PC-3 (cell line): Measurements from ENCODE around the gene KMT2A. TPM values are rescaled to one million over a fixed set of nuclear protein-coding genes. Genes with fewer than 3 reads are reported as not detected.

Experiments used
- ATAC-seq: fragments of 200-7000 bp; cut with Tn5 transposase; 2 replicates; pipeline ENCODE4 v1.9.1; 2020; ENCODE audit warnings: mild to moderate bottlenecking, moderate library complexity
- BruUV-seq: library from RNA; stranded (reverse); fragments of 400-500 nt; replicated peaks from 2 replicates; lab custom pipeline; 2021; lab: Mats Ljungman, UMichigan
- CTCF ChIA-PET: fragments of 300-600 bp; sonication (Branson Sonifier 250); formaldehyde crosslinking; loops from one replicate; lab custom pipeline; 2022; ENCODE audit warnings: antibody characterized with exemption; lab: Charles Lee
- POLR2A ChIA-PET: fragments of 300-600 bp; sonication (Branson Sonifier 250); formaldehyde crosslinking; loops from one replicate; lab custom pipeline; 2022; ENCODE audit warnings: antibody characterized with exemption; ENCODE audit not compliant: unreplicated experiment; lab: Charles Lee
- DNase-seq: peaks from one replicate; pipeline ENCODE4 v3.0.0-alpha.2; 2015
- H2AFZ ChIP-seq: fragments of 300-600 bp; sonication (generic); 2 replicates; pipeline ENCODE4 v1.6.0; 2016; ENCODE audit warnings: antibody characterized with exemption, low read length
- H3F3A ChIP-seq: fragments of 300-600 bp; sonication (generic); one replicate; pipeline ENCODE4 v1.6.0; 2017; ENCODE audit warnings: antibody characterized with exemption, low read length, control low read depth, mild to moderate bottlenecking; ENCODE audit not compliant: unreplicated experiment
- H3K27ac ChIP-seq: fragments of 300-600 bp; sonication (generic); 2 replicates; pipeline ENCODE4 v1.5.1; 2016; ENCODE audit warnings: mild to moderate bottlenecking, low read length
- H3K27me3 ChIP-seq: fragments of 300-600 bp; sonication (generic); 2 replicates; pipeline ENCODE4 v1.6.1; 2016; ENCODE audit warnings: low read length, mixed read lengths
- H3K36me3 ChIP-seq: fragments of 300-600 bp; sonication (generic); 2 replicates; pipeline ENCODE4 v1.6.1; 2016; ENCODE audit warnings: low read depth, mixed run types, low read length, mixed read lengths
- H3K4me1 ChIP-seq: fragments of 300-600 bp; sonication (generic); 2 replicates; pipeline ENCODE4 v1.5.1; 2016; ENCODE audit warnings: low read length; ENCODE audit not compliant: insufficient read depth
- H3K4me2 ChIP-seq: fragments of 300-600 bp; sonication (generic); 2 replicates; pipeline ENCODE4 v1.6.0; 2016; ENCODE audit warnings: low read length
- H3K4me3 ChIP-seq: fragments of 300-600 bp; sonication (generic); 2 replicates; pipeline ENCODE4 v1.5.1; 2016; ENCODE audit warnings: mild to moderate bottlenecking, low read length, mixed read lengths
- H3K79me2 ChIP-seq: fragments of 300-600 bp; sonication (generic); 2 replicates; pipeline ENCODE4 v1.6.1; 2017; ENCODE audit warnings: low read length, mixed read lengths
- H3K9ac ChIP-seq: fragments of 300-600 bp; sonication (generic); 2 replicates; pipeline ENCODE4 v1.6.0; 2016; ENCODE audit warnings: mild to moderate bottlenecking, low read length
- H3K9me2 ChIP-seq: fragments of 300-600 bp; sonication (generic); replicated peaks from 2 replicates; pipeline ENCODE4 v1.6.1; 2016; ENCODE audit warnings: mixed run types, low read length, mixed read lengths
- H3K9me3 ChIP-seq: fragments of 300-600 bp; sonication (generic); 2 replicates; pipeline ENCODE4 v1.6.1; 2016; ENCODE audit warnings: low read length, mixed read lengths
- H4K20me1 ChIP-seq: fragments of 300-600 bp; sonication (generic); 2 replicates; pipeline ENCODE4 v1.6.1; 2016; ENCODE audit warnings: low read length, mixed read lengths
- CTCF ChIP-seq: fragments of 300-600 bp; sonication (generic); conservative IDR thresholded peaks from 2 replicates; pipeline ENCODE4 v1.5.1; 2017; ENCODE audit warnings: antibody characterized with exemption, low read depth, mild to moderate bottlenecking, low read length
- EZH2 ChIP-seq: fragments of 300-600 bp; sonication (generic); IDR thresholded peaks from one replicate; pipeline ENCODE4 v1.6.1; 2017; ENCODE audit warnings: antibody characterized with exemption, mild to moderate bottlenecking, low read length; ENCODE audit not compliant: unreplicated experiment
- EZH2phosphoT487 ChIP-seq: fragments of 300-600 bp; sonication (generic); IDR thresholded peaks from 2 replicates; pipeline ENCODE4 v1.6.1; 2018; ENCODE audit warnings: mild to moderate bottlenecking, antibody characterized with exemption, low read length, borderline replicate concordance
- intact Hi-C: fragments of 100-400 bp; cut with micrococcal nuclease; formaldehyde crosslinking; loops from 2 replicates; pipeline ENCODE4 v1.9.0; 2023
- total RNA-seq: library from RNA; depleted of rRNA; stranded (reverse); fragments of >200 nt; gene quantifications from 2 replicates; pipeline ENCODE4 v1.2.3, GENCODE V29; 2014

The KMT2A gene
- total RNA-seq, 1 experiment from 2014 or later, result 35.3 TPM

GRCh38 chr11:118544010-118544646 is 107.8 kb downstream of the KMT2A start:
- Histone ChIP-seq H3K79me2 (no peaks in the 10 kb centered on the region), H3K9me2 (no peaks in the 10 kb centered on the region), H3K4me3 (no peak overlapping the region), H3F3A (no peaks in the 10 kb centered on the region), H4K20me1 (no peaks in the 10 kb centered on the region), H2AFZ (no peak overlapping the region), H3K9ac (no peak overlapping the region), H3K27me3 (no peaks in the 10 kb centered on the region), H3K9me3 (no peaks in the 10 kb centered on the region), H3K36me3 (no peaks in the 10 kb centered on the region; the same call in 1 of the 2 replicates), H3K27ac (no peak overlapping the region), H3K4me1 (no peaks in the 10 kb centered on the region), H3K4me2 (no peak overlapping the region)
- TF ChIP-seq EZH2 (no peak), CTCF (no peak), EZH2phosphoT487 (no peak)
- ChIA-PET CTCF (no interaction called here), POLR2A (no interaction called here)
- ATAC-seq (no peak), DNase-seq (no peak)
- intact Hi-C loops, result no loop called here
- no TSS peak for BruUV-seq

- H3K79me2 ChIP-seq, result no peaks in the 10 kb centered on the region
- intact Hi-C loops, result no loop called here
- H3K4me2 ChIP-seq, result no peak overlapping the region
- no peak overlapping the region for H3K27ac ChIP-seq
- DNase-seq (no peak), ATAC-seq (no peak)
- no peaks in the 10 kb centered on the region for H3K9me3 ChIP-seq
- no peak overlapping the region for H3K4me3 ChIP-seq
- H3K4me1 ChIP-seq, result no peaks in the 10 kb centered on the region
- H3K27me3 ChIP-seq, result no peaks in the 10 kb centered on the region
- BruUV-seq, result no TSS peak
- H3F3A ChIP-seq, result no peaks in the 10 kb centered on the region
- TF ChIP-seq EZH2 (no peak), EZH2phosphoT487 (no peak), CTCF (no peak)
- no peaks in the 10 kb centered on the region for H3K9me2 ChIP-seq
- H3K36me3 ChIP-seq, result no peaks in the 10 kb centered on the region; the same call in 1 of the 2 replicates
- no peak overlapping the region for H2AFZ ChIP-seq
- POLR2A ChIA-PET, result no interaction called here
- H4K20me1 ChIP-seq, result no peaks in the 10 kb centered on the region
- CTCF ChIA-PET, result no interaction called here
- H3K9ac ChIP-seq, result no peak overlapping the region
Observed at GRCh38 chr11:118544647-118545010, 108.3 kb downstream of the KMT2A start.

GRCh38 chr11:118545533-118545932 is 109.2 kb downstream of the KMT2A start:
- Histone ChIP-seq H3K27me3 (no peaks in the 10 kb centered on the region), H3K27ac (no peak overlapping the region), H3K4me3 (no peak overlapping the region), H2AFZ (no peak overlapping the region), H3K9ac (no peak overlapping the region), H3K79me2 (no peaks in the 10 kb centered on the region), H3K4me1 (no peaks in the 10 kb centered on the region), H3K9me3 (no peaks in the 10 kb centered on the region), H4K20me1 (no peaks in the 10 kb centered on the region), H3F3A (no peaks in the 10 kb centered on the region), H3K36me3 (no peaks in the 10 kb centered on the region; the same call in 1 of the 2 replicates), H3K9me2 (no peaks in the 10 kb centered on the region), H3K4me2 (no peak overlapping the region)
- ATAC-seq (no peak), DNase-seq (no peak)
- intact Hi-C loops, result no loop called here
- no TSS peak for BruUV-seq
- TF ChIP-seq EZH2phosphoT487 (no peak), EZH2 (no peak), CTCF (no peak)
- ChIA-PET POLR2A (no interaction called here), CTCF (no interaction called here)
